GM23248 (cell line): ENCODE data around the gene SLIT3.

Experiments used
- EZH2 ChIP-seq: fragments of 200-600 bp; sonication (generic); IDR thresholded peaks from 2 replicates; pipeline ENCODE4 v1.6.1; 2018; ENCODE audit warnings: antibody characterized with exemption, mild to moderate bottlenecking; ENCODE audit not compliant: insufficient read depth, poor library complexity, severe bottlenecking
- EZH2phosphoT487 ChIP-seq: fragments of 200-600 bp; sonication (generic); IDR thresholded peaks from 2 replicates; pipeline ENCODE4 v1.6.1; 2018; ENCODE audit warnings: antibody characterized with exemption, moderate library complexity, mild to moderate bottlenecking, low read depth; ENCODE audit not compliant: insufficient read depth

DNA sequence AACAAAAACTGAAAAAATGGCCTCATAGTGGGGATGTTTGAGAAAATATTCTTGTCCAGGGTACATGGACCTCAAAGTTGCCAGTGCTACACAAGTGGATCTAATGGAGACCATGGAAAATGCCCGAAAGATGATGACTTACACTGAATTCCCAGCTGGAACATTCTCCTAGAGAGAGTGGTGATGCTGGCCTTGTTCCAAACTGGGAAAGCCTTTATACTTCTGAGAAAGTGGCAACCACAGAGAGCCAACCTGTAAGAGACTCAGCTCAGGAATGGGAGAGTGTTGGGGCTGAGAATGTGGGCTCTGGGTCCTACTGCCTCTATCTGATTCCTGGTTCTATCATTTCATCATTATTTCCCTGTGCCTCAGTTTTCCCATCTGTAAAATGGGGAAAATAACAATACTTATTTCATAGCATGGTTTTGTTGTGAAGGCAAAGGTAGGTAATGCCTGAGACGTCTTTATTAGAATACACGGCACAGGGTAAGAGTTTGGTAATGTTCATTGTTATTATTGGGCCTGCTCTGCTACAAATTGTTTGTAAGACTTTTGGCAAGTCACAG is 492.8 kb downstream of the SLIT3 start:
- TF ChIP-seq EZH2, result no peak
- TF ChIP-seq EZH2phosphoT487, result no peak
